ENCODE results near the gene OLFML2A. TPM values are rescaled to one million over a fixed set of nuclear protein-coding genes. Genes with fewer than 3 reads are reported as not detected.
"Not testable (repeated sequence)": the region's sequence is repeated elsewhere in the genome, so short reads cannot be mapped to it uniquely, and the experiment has no call there.

The OLFML2A gene
- total RNA-seq, 1 donor from 2014 or later = 2.5 TPM

DNA sequence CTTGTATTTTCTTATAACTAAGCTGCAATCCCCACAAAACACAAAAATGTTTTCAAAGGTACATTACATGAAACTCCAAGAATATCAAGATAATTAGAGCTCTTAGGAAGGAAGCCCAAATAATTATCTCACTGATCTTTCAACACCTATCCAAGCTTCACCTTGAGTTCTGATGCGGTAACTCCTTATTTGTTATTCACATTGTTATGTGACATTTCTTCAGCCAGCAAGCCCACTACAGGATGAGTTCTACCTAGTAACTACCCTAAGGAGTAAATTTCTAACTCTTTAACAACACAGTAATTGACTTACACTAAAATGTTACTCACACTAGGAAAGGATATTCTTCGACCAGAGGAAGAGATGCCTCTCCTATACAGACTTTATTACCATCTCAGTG is 15.7 kb upstream of the OLFML2A start:
- DNase-seq = no peak

DNA sequence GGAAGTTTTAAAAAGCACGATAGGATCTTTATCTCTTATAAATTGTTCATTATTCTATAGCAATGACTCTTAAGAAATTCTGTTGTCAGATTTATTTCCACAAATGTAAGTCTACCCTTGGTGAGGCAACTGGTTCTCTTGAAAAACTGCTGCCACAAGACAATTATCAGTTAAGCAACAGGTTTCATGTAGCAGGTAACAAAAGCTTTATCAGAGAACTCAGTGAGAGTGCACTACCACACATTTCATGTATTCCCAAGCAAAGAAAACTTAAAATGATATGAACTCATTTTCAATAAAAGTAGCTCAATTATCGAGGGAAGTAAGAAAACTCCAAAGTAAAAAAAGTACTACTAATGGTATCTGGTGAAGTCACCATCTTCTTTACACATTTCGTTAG is 15.2 kb upstream of the OLFML2A start:
- DNase-seq = no peak

DNA sequence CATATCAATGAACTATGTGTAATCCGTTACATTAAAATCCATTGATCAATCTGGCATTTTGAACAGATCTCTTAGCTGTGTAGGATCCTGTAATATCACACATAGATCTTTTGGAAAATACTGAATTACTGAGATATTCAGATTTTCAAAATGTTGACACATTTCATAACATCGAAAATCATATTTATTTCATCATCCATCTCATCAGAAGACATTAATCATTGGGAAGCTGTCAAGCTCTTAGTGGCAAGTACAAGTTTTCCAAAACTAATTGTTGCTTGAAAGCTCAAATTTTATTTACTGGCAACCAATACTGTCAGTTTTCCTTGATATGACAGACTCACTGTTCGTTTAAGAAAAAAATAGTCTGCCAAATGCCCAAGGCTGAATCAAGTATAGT is 14.3 kb upstream of the OLFML2A start:
- no peak for DNase-seq

DNA sequence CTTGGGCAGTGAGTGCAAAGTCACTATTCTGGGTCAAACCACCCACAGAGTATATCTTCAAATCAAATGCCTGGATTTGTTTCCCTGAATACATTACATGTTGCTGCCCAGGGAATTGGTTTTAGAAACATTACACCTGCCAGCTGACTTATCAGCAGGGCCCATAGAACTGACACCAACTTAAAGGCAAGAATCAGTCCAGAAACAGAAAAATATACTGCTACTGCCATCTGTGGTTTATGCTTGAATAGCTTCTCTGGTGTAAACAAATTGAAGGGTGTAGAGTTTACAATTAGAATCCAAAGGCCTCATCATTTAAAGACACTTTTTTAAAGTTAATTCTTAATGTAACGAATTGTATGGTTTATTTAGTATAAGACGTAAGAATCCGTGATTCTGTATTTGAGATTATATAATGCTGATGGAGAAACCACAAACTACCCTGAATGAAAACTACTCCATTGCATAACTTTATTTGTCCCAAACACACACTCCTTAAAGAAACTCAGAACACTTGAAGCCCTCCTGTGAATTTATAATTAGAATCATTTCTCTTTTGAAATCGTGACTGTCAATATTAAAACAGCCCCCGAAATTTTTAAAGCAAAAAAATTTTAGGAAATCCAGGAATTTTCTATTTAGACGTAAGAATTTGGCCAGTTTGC is 12.0 kb upstream of the OLFML2A start:
- DNase-seq = no peak

DNA sequence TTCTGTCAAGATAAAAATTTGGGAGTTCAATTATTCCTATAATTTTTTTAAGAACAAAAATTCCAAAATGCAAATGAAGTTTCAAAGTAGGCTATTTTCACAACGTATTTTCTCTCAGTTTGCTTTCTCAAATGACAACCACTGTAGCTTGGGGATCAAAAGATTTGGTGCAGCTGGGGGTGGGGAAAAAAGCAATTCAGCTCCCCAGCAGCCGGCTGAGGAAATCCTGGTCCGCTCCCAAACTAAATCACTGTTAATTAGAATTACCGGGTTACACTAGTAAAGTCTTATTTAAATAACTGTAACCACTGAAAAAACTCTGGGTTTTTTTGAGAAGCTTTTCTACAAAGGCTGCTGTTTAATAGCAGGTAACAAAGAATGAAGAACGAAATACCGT is 11.5 kb upstream of the OLFML2A start:
- DNase-seq = no peak

DNA sequence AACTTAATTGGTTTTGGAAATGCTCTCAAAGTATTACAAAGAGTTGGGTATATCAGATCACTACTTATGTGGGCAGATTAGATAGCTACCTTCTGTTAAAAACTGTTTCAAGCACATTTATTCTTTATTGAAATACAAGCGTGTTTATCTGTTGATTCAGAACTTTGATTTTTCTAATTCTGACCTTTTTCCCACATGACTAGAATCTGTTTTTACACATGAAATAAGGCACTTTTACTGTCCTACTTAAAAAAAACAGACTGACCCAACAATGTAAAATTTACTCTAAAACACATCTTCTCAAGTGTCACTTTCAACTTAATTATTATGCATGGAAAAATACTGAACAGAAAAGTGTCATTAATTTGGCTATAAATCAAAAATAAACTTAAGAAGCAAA is 10.6 kb upstream of the OLFML2A start:
- no peak for DNase-seq

DNA sequence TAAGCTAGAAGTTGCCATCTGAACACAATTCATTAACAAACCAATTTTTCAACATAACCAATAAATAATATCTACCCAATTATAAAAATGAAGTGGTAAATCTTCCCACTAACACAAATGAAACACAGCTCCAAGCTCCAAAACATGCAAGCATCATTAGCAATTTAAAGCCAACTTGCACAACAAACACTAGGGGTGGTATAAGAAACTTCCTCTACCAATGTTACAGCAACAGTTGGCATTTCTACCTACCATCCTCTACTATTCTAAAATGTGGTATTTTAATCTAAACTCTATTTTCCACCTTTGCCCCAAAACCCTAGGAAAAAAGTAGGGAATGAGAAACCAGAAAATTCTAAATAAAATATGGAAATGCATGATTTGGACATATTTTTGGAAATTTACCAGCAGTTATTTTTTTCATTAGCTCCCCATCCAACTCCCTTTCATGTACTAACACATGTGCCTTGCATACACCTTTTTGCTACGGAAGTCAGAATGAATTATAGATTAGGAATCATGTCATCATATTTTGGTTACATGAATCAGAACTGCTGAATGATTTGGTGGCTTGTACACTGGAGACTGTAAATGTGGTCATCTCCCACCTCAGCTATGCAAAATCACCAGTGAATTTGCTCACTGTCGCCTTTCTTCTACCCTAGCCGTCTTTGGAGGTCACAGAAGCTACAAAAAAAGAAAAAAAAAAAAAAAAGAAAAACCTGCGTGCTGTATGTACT is 9.9 kb upstream of the OLFML2A start:
- no peak for DNase-seq

DNA sequence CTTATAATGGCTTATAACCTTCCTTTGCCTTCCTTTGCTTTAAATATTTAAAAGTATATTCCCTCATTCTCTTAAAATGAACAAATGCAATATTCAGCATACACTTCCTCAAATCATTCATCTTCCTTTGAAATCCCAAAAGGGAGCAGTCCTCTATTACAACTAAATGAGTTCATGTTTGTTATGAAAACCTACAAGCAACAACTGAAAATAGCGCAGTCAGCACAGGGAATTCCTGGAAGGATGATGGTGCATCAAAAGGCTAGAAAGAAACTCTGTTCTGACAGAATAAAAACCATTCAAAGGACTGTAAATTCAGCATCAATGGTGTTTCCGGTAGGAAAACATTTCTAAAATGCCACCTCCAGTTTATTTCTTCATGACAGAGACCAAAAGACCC is 9.1 kb upstream of the OLFML2A start:
- no peak for DNase-seq

DNA sequence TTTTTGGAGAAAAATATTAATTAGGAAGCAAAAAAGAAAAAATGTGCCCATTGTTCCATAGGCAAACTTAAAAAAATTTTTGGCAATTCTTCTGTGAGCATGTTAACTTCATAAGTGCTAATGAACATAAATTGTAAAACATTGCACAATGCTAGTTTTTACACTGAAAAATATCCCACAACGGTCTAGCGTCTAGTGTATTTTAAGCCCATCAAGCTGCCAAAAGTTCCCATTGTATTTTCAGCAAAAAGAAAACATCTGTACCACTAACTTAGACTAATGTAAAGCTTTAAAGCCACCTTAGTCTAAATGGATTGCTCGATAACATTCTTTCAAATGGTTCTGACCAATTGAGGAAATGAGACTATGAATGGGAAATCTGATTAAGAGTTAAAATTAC is 8.6 kb upstream of the OLFML2A start:
- no peak for DNase-seq

DNA sequence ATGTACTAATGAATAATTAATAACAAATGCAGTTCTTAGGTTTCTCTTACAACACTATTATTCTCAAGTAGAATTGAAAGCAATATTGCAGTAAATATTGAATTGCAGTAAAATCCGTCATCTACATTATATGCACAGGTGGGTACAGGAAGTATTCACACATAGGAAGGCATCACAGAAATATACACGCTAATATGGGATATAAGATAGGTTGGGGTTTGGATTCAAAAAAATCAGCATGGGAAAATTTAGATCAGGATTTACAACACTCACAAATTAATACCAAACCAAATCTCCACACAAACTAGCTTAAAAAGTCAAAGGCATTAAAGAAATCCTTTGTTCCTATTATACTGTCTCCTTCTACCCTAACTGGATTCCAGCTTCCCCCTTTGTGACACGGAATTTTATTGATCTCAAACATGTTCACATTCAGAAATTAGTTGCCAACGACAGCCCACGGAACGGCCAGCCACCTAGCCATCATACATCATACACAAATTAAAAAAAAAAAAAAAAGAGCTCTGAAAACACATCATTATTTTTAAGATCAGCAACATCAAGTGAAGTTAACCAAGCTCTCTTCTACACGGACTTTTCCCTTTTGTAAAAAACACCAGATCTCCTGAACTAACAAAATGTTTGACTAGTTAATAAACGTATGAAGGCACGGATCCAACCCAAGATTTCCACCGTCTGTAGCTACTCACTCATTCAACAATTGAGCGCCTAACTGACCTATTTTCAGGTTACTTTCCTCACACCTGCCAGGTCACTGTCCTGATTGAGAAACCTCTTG is 8.0 kb upstream of the OLFML2A start:
- no peak for DNase-seq

DNA sequence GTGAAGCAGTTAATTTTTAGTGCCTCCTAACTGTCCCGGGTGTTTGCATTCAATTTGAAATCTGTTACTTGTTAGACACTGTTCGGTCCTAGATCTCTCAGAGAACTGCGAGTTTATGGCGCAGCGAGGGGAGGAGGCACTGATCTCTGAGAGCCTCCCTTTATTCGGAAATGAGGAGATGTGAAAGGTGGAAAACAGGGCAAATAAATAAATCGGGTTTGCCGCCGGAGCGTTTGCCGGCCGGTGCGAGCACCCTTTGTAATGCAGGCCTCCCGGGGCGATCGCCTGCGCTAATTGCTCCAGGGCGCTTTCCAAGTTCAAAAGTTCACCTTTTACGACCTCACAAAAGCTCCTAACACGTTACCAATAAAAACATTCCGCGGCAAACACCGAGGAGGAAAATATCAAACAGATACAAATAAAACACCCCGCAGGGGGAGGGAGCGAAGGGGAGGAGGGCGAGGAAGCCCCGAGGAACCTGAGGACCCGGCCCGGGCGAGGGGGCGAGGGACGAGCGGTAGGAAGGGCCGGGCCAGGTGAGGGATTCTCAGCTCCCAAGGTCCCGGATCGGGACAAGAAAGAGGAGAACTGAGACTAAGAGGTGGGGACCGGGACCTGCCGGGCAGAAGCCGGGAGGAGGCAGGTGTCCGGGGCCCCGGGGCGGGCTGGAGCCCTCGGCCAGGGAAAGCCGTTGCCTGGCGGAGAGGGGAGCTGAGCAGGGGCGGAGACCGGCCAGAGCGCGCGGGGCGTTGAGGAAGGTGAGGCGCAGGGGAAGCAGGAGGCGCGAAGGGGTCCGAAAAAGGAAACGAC is 7.2 kb upstream of the OLFML2A start:
- no peak for DNase-seq

DNA sequence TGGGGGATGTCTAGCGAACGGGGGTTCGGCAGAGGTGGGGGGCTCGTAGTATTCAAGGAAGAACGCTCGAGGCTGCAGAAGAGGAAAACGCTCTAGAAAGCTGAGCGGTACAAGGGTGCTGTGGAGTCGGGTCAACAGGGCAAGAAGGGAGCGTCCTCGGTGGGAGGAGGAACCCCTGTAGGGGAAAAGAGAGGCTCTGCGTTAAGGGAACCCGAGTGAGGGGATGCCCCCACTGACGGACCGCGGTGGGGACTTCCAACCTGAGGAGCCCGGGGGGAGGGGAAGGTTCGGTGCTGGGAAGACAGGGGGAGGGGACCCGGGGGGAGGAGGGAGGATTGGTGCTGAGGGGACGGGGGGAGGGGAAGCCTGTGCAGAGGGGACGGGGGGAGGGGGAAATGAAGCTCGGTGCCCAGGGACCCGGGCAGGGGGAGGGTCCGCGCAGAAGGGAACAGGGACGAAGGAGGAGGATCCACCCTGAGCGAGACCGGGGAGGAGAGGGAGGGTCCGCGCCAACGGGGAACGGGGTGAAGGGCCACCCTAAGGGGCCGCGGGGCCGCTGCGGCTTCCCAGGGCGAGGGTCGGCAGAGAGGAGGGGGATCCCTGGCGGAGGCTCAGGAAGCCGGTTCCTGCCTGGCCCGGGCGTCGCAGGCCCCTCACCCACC is 6.4 kb upstream of the OLFML2A start:
- DNase-seq = no peak

DNA sequence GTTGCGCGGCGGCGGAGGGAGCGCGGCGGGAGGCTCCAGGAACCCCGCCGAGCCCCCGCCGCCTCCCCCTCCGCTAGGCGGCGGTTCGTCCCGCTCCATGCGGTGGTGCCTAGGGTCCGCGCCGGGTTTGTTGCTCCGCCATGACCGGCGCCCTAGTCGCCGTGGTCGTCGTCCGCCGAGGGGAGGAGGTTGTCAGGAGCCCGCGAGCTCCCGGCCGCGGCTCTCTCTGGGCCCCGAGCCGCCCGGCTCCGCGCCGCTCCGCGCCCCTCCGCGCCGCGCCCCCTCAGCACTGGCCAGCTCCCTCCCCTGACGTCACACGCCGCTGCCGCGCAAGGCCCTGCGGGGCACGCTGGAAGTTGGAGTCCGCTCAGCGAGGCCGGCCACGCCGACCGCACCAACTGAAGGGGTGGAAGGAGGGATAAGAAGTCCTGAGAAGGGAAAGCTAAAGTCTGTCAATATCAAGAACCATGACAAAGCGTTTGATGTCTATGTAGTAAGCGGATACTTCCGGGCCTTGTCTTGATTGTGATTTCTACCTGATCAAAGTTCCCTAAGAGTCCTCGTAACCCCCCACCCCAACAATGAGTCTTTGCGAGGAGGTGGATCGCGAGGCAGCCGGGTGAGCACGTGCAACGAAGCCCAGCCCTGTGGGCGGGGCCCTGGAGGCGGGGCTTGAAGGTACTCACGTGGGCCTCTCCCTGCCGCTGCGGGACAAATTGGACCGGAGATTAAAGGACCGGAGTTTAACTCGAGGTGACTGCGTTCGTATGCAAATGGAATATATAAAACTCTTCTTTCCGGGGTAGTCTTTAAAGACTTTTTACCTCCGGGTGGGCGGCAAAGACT is 5.7 kb upstream of the OLFML2A start, which contains the start of gene NR6A1:
NR6A1 (minus strand) TSS at position 291 of the 846 bp plus-strand sequence.
- peak; percentile 90 for DNase-seq

DNA sequence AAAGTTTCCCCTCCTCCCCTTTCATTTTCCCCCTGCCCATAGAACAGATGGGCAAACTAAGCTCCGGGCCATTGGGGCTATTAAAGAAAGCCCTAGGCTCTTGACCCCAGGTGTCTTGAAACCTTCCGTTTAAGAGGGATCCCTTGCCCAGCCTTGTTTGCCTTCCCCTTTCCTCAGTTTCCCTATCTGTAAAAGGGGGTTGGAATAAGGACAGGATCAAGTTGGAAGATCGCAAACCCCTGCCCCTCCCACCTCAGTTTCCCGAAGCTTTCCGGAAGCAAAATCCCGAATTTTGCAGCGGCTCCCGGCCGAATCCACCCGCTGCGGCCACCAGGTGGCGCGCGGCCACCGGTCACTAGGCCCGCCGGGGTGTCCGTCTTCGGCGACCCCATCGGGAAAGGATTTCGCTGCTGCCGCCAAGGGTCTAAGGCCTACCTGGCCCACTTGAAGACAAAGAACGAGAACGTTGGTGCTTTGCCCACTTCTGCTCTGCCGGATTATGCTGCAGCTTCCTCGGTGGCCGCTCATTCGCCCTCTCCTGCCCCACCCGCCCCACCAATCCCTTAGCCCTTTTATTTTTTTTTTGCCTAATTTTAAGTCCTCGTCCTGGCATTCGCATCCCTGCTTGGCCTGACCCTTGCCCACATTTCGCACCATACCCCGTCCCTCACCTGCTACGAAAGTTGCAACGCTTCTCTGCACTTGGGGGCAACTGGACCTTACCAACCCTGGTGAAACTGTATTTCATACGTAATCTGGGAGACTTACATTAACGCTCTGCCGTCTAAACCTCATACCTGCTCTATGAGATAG is 4.9 kb upstream of the OLFML2A start:
- DNase-seq = peak; percentile 33

DNA sequence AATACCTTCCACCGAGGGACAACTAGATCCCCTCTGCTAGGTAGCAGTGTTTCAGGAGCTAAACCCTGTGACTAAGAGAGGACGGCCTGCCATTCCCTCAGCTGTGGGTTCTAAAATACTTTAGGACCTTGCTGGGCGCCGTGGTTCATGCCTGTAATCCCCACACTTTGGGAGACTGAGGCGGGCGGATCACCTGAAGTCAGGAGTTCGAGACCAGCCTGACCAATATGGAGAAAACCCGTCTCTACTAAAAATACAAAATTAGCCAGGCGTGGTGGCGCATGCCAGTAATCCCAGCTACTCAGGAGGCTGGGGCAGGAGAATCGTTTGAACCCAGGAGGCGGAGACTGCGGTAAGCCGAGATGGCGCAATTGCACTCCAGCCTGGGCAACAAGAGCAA is 4.1 kb upstream of the OLFML2A start:
- DNase-seq = not testable (repeated sequence)

DNA sequence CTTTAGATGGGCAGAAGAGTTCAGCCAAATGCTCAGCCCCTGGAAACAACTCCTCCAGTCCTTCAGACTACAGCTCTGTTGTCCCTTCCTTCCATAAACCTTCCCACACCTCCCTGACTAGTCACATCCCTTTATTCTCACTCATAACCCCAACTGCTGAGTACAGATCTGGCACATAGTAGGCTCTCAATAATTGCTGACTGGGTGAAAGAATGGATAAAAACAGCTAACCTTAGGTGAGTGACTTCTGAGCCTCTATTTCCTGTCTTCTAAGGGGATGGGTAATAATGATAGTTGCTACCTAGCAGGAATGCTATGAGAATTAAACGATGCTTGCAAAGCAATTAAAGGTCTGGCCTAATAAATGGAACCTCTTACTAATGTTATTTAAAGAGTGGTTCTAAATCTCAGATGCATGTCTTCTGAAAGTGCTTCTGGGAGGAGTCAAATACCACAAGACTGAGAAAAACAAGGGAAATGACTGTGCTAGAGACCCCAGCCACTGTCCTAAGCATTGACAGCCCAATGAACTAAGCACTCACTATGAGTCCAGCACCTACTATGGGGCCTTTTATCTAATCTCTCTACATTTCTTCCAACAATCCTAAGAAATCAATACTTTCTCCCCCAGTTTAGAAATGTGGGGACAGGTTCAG is 3.3 kb upstream of the OLFML2A start:
- no peak for DNase-seq

DNA sequence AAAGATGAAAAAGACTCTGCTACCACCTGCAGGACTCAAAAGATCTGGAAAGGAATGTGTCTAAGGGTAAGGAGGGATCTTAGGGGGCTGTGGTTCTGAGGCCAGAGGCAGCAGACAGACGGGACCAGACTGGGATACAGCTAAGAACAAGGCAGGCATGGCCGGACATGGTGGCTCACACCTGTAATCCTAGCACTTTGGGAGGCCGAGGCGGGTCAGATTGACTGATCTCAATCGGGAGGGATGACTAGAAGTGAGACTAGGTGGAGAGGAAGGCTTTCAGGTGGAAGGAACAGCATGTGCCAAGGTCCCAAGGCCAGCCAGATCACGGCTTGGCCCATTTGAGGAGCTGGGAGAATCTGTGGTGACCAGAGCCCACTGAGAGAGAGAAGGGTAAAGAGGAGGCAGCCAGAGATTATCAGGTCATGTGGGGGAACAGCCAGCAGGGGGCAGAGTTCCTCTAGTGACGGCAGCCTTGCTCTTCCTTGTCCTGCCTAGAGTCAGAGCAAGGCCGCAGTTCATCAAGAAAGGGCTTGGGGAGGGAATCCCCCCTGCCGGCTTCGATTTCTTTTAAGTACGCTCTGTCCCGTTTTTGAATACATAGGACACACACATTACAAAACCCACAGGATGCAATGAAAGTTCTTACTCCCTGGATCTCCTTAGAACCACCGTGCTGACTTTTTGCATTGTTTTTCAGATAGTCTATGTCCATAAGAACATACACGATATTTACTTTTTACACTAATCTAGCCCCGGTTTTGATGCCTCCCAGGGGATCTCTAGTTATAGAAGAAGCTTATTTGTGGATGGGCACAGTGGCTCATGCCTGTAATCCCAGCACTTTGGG is 2.6 kb upstream of the OLFML2A start:
- DNase-seq = peak; percentile 51

DNA sequence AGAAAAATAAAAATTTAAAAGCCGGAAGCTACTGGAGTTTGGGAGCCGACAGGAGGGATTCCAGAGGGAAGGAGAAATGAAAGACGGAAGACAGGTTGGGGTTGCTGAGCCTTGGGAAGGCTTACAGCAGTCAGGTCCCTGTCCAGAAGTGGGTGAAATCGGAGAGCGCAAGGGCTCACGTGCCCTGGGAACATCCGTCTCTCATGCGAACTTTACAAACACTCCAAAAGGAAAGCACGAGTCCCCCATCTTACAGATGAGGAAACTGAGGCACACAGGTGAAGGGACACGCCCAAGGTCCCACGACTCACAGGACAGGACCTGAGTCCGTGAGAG is 347 bp upstream of the OLFML2A start:
- DNase-seq = no peak

All from occipital lobe (tissue), 2 donors.